Measurements from ENCODE around the gene ANO10. TPM values are rescaled to one million over a fixed set of nuclear protein-coding genes. Genes with fewer than 3 reads are reported as not detected.

ANO10 gene
- polyA plus RNA-seq, 1 donor from 2014 or later = 11.1 TPM

DNA sequence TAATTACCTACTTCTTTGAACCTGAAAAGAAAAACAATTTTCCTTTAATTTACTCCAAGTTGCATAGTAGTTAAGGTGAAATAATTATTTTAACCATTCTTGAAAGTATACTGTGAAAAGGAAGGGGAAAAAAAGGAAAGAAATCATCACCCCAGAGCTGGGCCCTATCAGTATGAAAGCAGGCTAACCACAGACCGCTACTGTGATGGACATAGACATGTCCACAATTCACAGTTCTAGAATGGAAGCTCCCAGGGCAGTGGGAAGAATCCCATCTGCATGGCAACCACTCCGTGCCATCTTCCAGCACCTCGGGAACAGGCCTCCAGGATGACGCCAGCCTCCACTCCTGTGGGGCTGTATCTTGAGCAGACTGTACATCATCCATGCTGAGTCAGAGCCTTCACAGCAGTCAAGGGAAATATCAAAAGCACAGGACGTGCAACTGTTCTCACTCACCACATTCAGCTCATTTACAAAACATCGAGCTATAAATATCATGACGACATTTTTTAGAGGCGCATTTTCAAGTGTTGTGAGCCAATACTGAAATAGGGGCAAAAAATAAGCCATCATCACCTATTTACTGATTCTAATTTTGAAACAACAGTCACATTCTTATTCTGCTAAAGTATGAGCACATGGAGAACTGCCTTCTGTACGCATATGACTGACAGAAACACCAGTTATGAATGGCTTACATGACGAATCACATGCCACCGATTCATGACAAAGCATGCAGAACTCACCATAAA is 215.7 kb downstream of the ANO10 start:
- Histone ChIP-seq H3K9me3 (ENCODE audit: low read length) (no peaks in the 10 kb centered on the region), H2AFZ (ENCODE audit: low read depth, low read length) (no peak overlapping the region), H3F3A (ENCODE audit: insufficient read depth, low read length, poor library complexity, severe bottlenecking) (no peaks in the 10 kb centered on the region), H3K4me3 (ENCODE audit: low read length) (no peak overlapping the region), H4K20me1 (ENCODE audit: insufficient read depth) (no peaks in the 10 kb centered on the region), H3K27me3 (ENCODE audit: insufficient read depth, low read depth, low read length) (no peaks in the 10 kb centered on the region), H3K4me2 (ENCODE audit: low read length) (no peak overlapping the region), H3K9me2 (ENCODE audit: insufficient read depth, low read length) (no peaks in the 10 kb centered on the region), H3K9ac (ENCODE audit: low read length) (no peak overlapping the region), H3K27ac (ENCODE audit: low read length) (no peak overlapping the region), H3K36me3 (ENCODE audit: insufficient read depth, low read length) (no peaks in the 10 kb centered on the region), H3K79me2 (replicated peaks; ENCODE audit: insufficient read depth, low read length) (no peaks in the 10 kb centered on the region)
- TF ChIP-seq SMC3 (conservative IDR thresholded peaks at IDR 0.05; ENCODE audit: poor library complexity) = no peak
- no peak for TF ChIP-seq EZH2 (IDR thresholded peaks at IDR 0.05; ENCODE audit: borderline replicate concordance, insufficient read depth, low read length, poor library complexity, severe bottlenecking)
- no peak for TF ChIP-seq EP300 (conservative IDR thresholded peaks at IDR 0.05; ENCODE audit: poor library complexity, severe bottlenecking)
- no peak for TF ChIP-seq MXI1 (conservative IDR thresholded peaks at IDR 0.05; ENCODE audit: poor library complexity, severe bottlenecking)
- TF ChIP-seq POLR2AphosphoS5 (IDR thresholded peaks at IDR 0.05) = no peak
- TF ChIP-seq, protein P1, sequence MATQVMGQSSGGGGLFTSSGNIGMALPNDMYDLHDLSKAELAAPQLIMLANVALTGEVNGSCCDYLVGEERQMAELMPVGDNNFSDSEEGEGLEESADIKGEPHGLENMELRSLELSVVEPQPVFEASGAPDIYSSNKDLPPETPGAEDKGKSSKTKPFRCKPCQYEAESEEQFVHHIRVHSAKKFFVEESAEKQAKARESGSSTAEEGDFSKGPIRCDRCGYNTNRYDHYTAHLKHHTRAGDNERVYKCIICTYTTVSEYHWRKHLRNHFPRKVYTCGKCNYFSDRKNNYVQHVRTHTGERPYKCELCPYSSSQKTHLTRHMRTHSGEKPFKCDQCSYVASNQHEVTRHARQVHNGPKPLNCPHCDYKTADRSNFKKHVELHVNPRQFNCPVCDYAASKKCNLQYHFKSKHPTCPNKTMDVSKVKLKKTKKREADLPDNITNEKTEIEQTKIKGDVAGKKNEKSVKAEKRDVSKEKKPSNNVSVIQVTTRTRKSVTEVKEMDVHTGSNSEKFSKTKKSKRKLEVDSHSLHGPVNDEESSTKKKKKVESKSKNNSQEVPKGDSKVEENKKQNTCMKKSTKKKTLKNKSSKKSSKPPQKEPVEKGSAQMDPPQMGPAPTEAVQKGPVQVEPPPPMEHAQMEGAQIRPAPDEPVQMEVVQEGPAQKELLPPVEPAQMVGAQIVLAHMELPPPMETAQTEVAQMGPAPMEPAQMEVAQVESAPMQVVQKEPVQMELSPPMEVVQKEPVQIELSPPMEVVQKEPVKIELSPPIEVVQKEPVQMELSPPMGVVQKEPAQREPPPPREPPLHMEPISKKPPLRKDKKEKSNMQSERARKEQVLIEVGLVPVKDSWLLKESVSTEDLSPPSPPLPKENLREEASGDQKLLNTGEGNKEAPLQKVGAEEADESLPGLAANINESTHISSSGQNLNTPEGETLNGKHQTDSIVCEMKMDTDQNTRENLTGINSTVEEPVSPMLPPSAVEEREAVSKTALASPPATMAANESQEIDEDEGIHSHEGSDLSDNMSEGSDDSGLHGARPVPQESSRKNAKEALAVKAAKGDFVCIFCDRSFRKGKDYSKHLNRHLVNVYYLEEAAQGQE (IDR thresholded peaks at IDR 0.05; ENCODE audit: borderline replicate concordance) = no peak
- TF ChIP-seq TAF1 (IDR thresholded peaks at IDR 0.05; ENCODE audit: low read depth) = no peak
- no peak for TF ChIP-seq RAD21 (conservative IDR thresholded peaks at IDR 0.05)
- TF ChIP-seq, protein P2, sequence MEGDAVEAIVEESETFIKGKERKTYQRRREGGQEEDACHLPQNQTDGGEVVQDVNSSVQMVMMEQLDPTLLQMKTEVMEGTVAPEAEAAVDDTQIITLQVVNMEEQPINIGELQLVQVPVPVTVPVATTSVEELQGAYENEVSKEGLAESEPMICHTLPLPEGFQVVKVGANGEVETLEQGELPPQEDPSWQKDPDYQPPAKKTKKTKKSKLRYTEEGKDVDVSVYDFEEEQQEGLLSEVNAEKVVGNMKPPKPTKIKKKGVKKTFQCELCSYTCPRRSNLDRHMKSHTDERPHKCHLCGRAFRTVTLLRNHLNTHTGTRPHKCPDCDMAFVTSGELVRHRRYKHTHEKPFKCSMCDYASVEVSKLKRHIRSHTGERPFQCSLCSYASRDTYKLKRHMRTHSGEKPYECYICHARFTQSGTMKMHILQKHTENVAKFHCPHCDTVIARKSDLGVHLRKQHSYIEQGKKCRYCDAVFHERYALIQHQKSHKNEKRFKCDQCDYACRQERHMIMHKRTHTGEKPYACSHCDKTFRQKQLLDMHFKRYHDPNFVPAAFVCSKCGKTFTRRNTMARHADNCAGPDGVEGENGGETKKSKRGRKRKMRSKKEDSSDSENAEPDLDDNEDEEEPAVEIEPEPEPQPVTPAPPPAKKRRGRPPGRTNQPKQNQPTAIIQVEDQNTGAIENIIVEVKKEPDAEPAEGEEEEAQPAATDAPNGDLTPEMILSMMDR (IDR thresholded peaks at IDR 0.05; ENCODE audit: poor library complexity, severe bottlenecking) = no peak

DNA sequence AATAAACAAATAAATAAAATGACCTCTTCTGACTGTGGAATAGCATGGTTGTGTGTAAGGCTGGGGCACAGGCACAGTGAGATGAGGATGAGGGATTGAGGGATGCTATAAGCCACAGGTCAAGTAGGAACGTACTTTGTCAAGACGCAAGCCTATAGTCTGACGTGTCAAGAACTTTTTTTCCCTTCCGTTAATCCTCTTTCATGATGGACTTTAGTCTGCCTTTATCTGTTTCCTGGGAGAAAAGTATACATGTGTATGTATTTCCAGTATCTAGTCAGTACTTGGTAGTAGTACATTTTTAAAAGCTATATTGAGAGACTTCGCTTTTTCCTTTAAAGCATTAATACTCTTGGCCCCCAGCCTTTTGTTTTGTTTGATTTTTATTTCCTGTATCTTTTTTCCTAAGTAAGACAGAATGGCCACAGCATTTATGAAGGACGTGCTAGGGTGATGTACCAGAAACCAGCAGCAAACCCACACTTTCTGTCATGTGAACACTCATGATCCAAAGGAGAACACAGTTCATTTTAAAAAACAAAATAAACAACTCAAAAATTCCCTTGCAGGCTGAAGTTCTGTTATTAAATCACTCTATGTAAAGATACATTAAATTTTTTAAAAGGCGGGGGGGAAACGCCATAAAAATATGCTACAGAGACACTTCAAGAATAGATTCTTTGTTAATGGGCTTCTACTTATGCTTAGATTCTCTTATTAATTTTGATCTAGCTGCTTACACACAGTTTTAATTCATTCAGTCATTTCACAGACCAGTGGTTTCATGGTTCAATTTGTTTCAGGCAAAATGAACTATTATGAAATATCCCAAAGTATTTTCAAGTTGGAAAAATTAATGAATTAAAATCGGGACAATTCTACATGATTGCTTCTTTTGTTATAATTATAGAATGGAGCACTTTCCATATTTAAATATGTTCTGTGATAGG is 220.8 kb downstream of the ANO10 start:
- Histone ChIP-seq H2AFZ (ENCODE audit: low read depth, low read length) (no peak overlapping the region), H3K36me3 (ENCODE audit: insufficient read depth, low read length) (no peaks in the 10 kb centered on the region), H4K20me1 (ENCODE audit: insufficient read depth) (no peaks in the 10 kb centered on the region), H3K79me2 (replicated peaks; ENCODE audit: insufficient read depth, low read length) (no peaks in the 10 kb centered on the region), H3F3A (ENCODE audit: insufficient read depth, low read length, poor library complexity, severe bottlenecking) (no peaks in the 10 kb centered on the region), H3K9me3 (ENCODE audit: low read length) (no peaks in the 10 kb centered on the region), H3K27me3 (ENCODE audit: insufficient read depth, low read depth, low read length) (no peaks in the 10 kb centered on the region), H3K27ac (ENCODE audit: low read length) (no peak overlapping the region), H3K4me3 (ENCODE audit: low read length) (no peak overlapping the region), H3K9me2 (ENCODE audit: insufficient read depth, low read length) (no peaks in the 10 kb centered on the region), H3K4me2 (ENCODE audit: low read length) (no peak overlapping the region), H3K9ac (ENCODE audit: low read length) (no peak overlapping the region)
- no peak for TF ChIP-seq SMC3 (conservative IDR thresholded peaks at IDR 0.05; ENCODE audit: poor library complexity)

Measured in neural cell (in vitro differentiated cells).